Coronary artery (tissue), 2 donors: Measurements from ENCODE around the gene RIPOR2.

Experiments
- DNase-seq: peaks from one replicate; pipeline ENCODE4 v3.0.0-alpha.2; 2017; ENCODE audit warnings: low spot score
- H3K27ac ChIP-seq, 2 donors: fragments of 200-600 bp; sonication (generic); one replicate each; pipeline ENCODE4 v1.5.1; 2016 to 2019
- H3K4me3 ChIP-seq: fragments of 200-600 bp; sonication (generic); 2 replicates; pipeline ENCODE4 v1.5.1; 2016; ENCODE audit warnings: mild to moderate bottlenecking, moderate library complexity
- TF ChIP-seq, protein P1 (sequence below): fragments of 200-600 bp; sonication (generic); IDR thresholded peaks from one replicate; pipeline ENCODE4 v1.5.1; 2019; ENCODE audit warnings: antibody characterized with exemption

Gene RIPOR2

DNA sequence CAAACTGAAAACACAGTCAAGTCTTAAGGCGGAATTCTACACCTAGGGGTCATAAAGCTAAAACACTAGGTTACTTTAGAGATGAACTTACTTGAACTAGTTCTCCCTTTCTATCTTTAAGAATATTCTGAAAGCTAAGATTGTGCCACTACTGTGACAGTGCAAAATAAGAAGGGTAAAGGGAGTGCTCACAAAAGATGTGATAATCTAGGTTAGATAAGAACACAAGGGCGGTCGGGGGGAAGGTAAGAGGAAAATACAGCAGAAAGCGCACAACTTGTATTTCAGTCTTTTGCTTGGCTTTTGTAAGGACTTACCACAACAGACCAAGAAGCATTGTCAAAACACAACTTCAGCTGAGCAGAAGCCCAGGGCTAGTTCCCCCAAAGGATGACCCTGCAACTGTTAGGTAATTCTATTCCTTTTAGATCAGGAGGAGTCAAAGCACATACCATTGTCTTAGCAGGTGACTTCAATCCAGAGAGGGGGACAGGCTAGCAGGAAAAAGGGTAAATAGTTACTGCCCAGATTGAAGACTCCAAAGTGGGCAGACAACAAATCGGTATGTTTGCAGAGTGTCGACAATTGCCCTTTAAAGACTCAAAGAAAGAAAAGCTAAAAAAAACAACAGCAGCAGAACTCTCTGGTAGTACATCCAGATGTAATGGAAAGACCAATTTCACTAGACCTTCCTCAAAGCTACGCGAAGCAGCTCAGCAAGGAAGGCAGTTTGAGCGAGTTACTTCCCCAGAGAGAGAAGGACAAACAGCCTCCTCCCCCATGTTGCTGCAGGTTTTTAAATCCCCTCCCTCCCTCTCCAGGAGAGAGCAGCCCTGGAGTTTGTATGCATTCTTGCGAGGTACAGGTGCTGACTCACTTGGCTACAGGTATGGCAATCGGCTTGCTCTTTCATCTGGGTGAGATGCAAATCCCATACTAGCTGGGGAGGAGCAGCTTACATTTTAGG is 59.0 kb downstream of the RIPOR2 start:
- H3K27ac ChIP-seq, result no peak overlapping the region
- TF ChIP-seq, protein P1, sequence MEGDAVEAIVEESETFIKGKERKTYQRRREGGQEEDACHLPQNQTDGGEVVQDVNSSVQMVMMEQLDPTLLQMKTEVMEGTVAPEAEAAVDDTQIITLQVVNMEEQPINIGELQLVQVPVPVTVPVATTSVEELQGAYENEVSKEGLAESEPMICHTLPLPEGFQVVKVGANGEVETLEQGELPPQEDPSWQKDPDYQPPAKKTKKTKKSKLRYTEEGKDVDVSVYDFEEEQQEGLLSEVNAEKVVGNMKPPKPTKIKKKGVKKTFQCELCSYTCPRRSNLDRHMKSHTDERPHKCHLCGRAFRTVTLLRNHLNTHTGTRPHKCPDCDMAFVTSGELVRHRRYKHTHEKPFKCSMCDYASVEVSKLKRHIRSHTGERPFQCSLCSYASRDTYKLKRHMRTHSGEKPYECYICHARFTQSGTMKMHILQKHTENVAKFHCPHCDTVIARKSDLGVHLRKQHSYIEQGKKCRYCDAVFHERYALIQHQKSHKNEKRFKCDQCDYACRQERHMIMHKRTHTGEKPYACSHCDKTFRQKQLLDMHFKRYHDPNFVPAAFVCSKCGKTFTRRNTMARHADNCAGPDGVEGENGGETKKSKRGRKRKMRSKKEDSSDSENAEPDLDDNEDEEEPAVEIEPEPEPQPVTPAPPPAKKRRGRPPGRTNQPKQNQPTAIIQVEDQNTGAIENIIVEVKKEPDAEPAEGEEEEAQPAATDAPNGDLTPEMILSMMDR, result no peak
- no peak overlapping the region for H3K4me3 ChIP-seq
- DNase-seq, result no peak

DNA sequence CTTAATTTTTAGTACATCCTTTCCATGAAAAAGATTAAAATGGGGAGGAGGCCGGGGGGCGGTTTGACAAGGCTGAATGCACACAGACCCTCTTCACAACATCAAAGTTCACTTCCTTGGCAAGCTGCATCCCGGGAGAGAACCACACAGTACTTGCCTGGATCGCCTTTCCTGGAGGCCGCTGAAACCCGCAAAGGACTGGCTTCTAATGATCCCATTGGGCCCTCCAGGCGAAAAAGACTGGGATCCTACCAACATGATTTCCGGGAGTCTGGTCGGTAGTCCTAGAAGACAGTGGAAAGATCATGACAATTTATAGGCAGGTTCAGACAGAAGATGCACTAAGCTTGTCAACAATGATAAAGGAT is 60.2 kb downstream of the RIPOR2 start:
- H3K27ac ChIP-seq, result no peak overlapping the region
- no peak for DNase-seq
- TF ChIP-seq, protein P1, result no peak
- no peak overlapping the region for H3K4me3 ChIP-seq

DNA sequence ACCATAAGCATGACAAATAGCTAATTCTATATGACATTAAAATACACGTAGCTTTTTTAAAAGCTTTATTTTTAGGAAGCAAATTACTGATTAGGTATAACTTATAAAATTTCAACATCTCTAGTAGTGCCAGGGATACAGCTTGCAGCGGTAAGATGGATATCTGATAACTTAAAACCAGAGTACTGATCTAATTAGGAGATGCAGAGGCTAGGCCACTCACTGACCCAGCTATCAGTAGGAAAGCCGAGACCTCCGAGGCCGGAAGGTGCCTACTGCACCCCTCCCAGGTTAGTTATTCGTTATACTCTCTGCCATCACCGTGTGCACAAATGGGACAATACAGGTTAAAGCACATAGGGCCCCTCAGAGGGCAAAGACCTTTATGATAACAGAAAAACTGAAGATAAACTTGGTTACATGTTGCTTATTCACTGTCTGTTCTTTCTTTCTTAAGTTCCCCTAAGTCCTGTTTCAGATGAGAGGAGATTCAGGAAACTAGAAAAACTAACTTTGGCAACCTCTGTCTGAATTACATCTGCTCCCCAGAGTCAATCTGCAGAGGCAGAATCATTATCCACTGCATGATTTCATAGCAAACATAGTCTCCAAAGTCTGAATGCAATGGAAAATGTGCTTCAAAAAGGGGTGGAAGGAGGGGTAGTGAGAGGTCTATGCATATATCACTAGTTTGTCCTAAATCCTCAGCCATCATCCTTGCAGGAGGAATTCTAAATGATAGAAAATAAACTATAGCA is 60.8 kb downstream of the RIPOR2 start:
- DNase-seq, result no peak
- Histone ChIP-seq H3K4me3 (no peak overlapping the region), H3K27ac (no peak overlapping the region)
- TF ChIP-seq, protein P1, result no peak

DNA sequence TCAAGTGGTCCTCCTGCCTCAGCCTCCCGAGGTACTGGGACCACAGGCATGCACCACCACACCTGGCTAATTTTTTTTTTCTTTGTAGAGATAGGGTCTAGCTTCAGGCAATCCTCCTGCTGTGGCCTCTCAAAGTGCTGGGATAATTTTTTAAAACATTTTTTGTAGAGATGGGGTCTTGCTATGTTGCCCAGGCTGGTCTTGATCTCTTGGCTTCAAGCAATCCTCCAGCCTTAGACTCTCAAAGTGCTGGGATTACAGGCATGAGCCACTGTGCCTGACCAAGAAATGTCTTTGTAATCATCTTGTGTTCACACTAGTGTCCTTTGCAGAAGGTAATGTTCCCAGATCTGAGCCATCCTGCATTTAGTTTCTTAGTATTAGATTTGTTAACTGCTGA is 61.6 kb downstream of the RIPOR2 start:
- Histone ChIP-seq H3K27ac (no peak overlapping the region), H3K4me3 (no peak overlapping the region)
- TF ChIP-seq, protein P1, result no peak
- no peak for DNase-seq

DNA sequence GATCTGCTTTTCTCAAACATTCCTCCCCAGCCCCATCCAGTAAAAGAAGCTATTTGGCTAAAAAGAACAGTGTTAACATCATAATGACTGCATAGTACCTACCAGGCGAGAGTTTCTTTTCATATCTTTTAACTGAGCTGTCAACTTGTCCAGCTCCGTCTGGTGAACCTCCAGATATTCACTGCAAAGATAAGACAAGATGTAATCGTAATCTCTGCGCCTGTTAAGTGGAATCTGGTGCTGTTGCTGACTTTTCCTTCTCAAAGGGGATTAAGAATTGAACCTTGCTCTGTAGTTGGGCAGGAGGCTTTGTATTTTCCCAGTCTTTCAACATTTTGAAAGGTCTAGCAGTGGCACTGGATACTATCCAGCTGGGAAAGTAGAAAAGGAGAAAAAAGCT is 63.0 kb downstream of the RIPOR2 start:
- Histone ChIP-seq H3K4me3 (no peak overlapping the region), H3K27ac (no peak overlapping the region)
- TF ChIP-seq, protein P1, result no peak
- no peak for DNase-seq

DNA sequence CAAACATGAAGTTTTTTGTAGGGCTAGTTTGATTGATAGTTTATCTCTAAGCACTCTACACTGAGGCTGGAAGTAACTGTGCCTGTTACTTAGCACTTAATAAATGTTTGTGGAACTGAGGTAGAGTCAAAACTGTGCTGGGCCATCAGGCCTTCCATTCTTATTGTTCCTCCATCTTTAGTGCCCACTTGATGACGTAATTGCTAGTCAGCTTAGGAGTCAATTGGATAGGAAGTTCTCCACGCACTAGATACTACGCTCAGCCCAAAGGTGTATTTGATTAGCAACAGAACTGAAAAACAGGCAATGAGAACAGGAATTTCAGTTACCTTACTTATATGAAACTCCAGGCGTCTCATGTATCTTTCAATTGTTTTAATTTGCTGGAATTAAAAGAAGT is 67.0 kb downstream of the RIPOR2 start:
- no peak overlapping the region for H3K27ac ChIP-seq
- no peak overlapping the region for H3K4me3 ChIP-seq
- TF ChIP-seq, protein P1, result no peak
- DNase-seq, result no peak
